ENCODE data around the gene NOS3.

DNA sequence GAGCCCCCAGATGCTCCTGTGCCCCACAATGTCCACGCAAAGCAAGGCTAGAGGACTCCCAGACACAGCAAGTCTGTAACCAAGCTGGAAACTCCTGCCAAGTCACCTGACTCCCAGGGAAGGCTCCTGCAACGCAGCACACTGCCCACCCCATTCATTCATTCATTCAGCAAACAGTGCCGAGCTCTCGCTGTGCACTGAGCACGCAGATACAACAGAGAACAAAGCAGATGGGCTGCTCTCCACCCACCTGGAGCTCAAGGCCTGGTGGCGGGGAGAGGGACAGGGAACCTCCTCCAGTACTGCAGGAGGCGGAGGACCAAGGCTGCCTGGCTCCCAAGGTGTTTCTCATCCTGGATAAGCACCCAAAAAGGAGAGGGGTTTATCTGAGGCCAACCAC lies 21.3 kb upstream of the NOS3 start:
- no peak for TF ChIP-seq CTCF (IDR thresholded peaks at IDR 0.05; ENCODE audit: extremely low read depth in 1 of 2, insufficient read depth in 1 of 2, low read depth in 1 of 2, low read length in 2 of 2)
- no peak for TF ChIP-seq POLR2A (IDR thresholded peaks at IDR 0.05; ENCODE audit: low read depth, low read length)
- TF ChIP-seq EZH2 (IDR thresholded peaks at IDR 0.05; ENCODE audit: borderline replicate concordance, low read depth, low read length, severe bottlenecking): no peak
